NCI-H2029 treated with DMSO at 0.1 percent for 48 hours (cell line): ENCODE results near the gene TMC7.

ENCODE experiments used
- DNase-seq: peaks from one replicate; lab custom pipeline; 2025; lab: John Stamatoyannopoulos, UW

TMC7 gene

DNA sequence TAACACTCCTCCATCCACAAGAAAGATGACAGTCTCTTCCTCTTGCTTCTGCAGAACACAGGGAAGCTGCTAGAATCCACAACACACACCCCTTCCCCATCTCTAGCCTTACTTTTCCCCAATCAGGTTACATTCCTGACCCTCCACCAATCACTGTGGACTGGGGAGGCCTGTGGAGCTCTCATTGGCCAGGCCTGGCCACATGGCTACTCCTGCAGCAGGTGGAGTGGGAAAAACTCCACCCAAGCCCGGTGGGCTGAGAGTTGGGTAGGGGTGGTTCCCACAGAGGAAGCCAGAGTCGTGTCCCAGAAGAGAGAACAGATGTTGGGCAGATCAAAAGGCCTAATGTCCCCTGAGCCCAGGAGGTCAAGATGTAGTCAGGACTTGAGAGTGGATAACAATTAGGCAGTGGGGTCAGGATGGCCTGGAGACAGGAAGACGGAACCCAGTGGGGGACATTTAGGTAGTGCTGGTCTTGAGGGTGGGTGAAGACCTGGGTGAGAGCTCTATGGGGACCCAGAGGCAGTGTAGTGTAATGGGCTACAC is 105.7 kb downstream of the TMC7 start:
- DNase-seq = no peak

DNA sequence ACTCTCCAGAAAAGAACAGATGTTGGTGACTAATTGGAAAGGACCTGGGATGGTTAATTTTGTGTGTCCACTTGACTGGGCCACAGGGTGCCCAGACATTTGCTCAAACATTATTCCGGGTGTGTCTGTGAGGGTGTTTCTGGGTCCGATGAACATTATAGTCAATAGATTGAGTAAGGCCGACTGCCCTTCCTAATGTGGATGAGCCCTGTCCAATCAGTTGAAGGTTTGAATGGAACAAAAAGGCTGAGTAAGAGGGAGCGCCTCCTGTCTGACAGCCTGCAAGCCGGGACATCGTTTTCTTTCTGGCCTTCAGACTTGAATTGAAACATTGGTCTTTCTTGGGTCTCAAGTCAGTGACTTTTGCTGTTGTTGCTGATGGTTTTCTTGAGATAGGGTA is 107.2 kb downstream of the TMC7 start:
- DNase-seq = no peak

GRCh38 chr16:19092653-19093410 is 109.1 kb downstream of the TMC7 start:
- DNase-seq = no peak

GRCh38 chr16:19093631-19094541 is 110.2 kb downstream of the TMC7 start:
- no peak for DNase-seq

- peak; percentile 43 for DNase-seq
Observed at GRCh38 chr16:19094542-19095365, 111.0 kb downstream of the TMC7 start.

GRCh38 chr16:19095654-19096053 is 111.9 kb downstream of the TMC7 start:
- no peak for DNase-seq

- no peak for DNase-seq
Observed at GRCh38 chr16:19098173-19098572, 114.4 kb downstream of the TMC7 start.

- no peak for DNase-seq
Observed at GRCh38 chr16:19102187-19102872, 118.6 kb downstream of the TMC7 start.

- no peak for DNase-seq
Observed at GRCh38 chr16:19104607-19105006, 120.9 kb downstream of the TMC7 start.

- DNase-seq = no peak
Observed at GRCh38 chr16:19105131-19105530, 121.4 kb downstream of the TMC7 start.

DNA sequence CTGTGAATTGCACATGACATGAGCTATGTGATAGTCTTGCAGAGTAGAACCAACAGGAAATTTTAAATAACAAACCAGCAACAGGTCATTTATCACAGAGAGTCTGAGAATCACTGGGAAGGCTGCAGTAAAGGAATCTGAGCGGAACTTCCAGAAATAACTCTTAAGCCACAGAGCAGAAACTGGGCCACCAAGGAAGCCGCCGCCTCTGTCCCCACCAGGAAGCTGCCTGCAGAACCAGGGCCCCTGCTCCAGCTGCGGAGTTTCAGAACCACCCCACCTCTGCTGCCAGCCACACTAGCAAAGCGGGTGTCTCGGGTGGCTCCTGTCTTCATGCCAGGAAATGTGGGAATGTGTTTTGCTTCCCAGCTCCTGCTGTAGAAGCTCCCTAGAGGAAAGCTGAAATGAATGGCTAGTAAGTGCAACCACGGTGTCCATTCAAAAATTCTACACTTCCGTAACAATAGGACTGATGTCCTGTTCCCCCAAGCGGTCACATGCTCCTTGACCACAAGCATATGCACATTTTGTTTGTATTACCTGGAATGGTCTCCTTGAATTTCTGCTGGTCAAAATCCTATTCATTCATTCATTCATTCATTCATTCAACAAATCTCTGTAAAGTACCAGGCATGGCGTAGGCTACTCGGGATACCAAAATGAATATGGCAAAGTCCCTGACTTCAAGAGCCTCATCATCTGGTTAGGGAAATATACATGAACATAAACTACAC is 122.3 kb downstream of the TMC7 start:
- no peak for DNase-seq

DNA sequence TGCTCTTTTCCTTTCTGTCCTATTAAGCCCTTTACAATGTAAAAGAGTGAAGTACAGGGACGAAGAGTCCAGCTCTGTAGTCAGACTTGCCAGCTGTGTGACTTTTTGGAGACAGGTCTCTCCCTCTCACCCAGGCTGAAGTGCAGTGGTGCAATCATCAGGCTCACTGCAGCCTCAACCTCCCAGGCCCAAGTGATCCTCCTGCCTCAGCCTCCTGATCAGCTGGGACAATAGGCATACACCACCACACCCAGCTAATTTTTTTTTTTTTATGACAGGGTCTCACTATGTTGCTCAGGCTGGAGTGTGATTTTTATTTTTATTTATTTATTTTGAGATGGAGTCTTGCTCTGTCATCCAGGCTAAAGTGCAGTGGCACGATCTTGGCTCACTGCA is 122.9 kb downstream of the TMC7 start:
- DNase-seq = no peak

DNA sequence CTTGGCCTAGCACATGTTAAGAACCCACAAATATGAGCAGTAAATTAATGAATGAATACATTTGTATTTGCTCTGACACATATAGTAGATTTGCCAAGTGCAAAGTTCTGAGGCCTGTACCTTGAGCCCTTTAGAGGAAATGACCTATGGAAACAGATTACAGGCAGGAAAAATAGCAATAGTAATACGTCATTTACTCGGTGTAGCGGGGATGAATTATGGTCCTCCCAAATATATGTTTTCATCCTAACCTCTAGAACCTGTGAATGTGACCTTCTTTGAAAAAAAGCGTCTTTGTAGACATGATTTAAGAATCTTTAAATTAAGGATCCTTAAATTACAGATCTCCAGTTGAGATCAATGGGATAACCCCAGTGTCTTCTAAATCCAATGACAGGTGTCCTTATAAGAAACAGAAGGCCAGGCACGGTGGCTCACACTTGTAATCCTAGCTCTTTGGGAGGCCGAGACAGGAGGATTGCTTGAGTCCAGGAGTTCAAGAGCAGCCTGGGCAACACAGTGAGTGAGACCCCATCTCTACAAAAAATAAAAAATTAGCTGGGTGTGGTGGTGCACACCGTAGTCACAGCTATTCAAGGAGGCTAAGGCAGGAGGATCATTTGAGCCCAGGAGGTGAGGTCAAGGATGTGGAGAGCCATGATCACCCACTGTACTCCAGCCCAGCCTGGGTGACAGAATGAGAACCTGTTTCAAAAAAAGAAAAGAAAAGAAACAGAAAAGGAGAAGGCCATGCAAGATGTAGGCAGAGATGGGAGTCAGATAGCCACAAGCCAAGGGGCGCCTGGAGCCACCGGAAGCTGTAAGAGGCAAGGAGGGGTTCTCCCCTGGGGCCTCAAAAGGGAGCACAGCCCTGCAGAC is 124.9 kb downstream of the TMC7 start:
- DNase-seq = no peak

GRCh38 chr16:19109288-19109664 is 125.5 kb downstream of the TMC7 start:
- DNase-seq = no peak

DNA sequence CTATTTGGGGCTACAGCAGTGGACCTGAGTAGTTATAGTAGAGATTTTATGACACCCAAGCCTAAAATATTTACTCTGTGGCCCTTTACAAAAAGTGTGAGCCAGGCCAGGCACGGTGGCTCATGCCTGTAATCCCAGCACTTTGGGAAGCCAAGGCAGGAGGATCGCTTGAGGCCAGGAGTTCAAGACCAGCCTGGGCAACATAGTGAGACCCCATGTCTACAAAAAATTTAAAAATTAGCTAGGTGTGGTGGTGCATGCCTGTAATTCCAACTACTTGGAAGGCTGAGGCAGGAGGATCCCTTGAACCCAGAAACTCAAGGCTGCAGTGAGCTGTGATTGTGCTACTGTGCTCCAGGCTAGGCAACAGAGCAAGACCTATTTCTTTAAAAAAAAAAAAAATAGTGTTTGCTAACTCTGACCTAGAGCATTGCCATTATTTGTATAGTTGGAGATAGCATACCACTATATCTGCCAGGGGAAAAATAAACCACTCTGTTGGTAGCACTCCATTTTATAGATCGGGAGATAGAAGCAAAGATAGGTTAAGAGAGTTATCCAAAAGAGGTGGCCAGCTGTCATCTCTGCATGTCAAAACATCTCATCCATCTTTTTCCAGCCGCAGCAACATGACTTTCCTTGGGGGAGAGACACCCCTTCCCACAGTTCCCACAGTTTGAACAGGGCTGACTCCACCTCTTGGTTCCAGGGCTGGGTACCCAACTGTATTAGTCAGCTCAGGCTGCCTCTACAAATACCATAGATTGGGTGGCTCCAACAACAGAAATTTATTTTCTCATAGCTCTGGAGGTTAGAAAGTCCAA is 127.0 kb downstream of the TMC7 start:
- DNase-seq = no peak

- DNase-seq = no peak
Observed at GRCh38 chr16:19112099-19112407, 128.3 kb downstream of the TMC7 start.
